ENCODE data around the gene SLC49A4. TPM values are rescaled to one million over a fixed set of nuclear protein-coding genes. Genes with fewer than 3 reads are reported as not detected.

SLC49A4 gene
- total RNA-seq, 2 donors from 2014 or later: 13.7 to 21.3 TPM

DNA sequence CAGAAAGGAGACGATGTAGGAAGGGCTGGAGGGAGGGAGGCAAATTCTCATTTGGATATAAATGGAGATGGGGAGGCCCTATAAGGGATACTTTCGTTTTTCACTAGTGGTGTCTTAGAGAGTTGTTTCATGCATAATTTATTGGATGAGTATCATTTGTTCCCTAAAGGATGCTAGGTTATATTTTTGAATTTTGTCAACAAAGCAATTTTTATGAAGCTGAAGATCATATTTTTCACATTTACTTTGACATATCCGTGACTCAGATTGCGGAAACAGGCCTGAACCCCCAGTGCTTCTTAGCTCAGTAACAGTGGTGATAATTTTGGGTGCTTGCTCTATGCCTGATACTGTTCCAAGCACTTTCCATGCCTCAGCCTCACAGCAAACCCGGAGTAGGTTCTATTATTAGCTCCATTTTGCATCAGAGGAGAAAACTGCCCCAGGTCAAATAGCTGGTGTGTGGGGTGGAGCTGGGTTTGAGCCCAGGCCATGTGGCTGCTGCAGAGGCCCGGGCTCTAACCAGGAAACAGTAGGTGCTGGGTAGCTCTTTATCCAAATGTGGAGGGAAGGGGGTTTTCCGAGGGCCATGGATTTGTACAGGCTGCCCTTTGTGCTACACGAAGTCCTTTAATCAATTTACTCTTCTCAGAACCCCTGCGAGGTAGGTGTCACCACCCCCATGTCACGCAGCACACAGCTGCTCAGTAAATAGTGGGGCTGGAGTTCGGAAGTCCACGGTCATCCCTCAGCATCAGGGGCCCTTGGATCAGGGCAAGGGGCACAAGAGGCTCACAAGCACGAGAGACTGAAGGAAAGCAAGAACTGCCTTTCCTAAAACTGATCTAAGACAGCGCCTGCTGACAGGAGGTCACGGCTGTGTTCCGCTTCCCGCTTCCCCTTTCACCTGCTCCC lies 99.1 kb downstream of the SLC49A4 start:
- TF ChIP-seq, protein P1, sequence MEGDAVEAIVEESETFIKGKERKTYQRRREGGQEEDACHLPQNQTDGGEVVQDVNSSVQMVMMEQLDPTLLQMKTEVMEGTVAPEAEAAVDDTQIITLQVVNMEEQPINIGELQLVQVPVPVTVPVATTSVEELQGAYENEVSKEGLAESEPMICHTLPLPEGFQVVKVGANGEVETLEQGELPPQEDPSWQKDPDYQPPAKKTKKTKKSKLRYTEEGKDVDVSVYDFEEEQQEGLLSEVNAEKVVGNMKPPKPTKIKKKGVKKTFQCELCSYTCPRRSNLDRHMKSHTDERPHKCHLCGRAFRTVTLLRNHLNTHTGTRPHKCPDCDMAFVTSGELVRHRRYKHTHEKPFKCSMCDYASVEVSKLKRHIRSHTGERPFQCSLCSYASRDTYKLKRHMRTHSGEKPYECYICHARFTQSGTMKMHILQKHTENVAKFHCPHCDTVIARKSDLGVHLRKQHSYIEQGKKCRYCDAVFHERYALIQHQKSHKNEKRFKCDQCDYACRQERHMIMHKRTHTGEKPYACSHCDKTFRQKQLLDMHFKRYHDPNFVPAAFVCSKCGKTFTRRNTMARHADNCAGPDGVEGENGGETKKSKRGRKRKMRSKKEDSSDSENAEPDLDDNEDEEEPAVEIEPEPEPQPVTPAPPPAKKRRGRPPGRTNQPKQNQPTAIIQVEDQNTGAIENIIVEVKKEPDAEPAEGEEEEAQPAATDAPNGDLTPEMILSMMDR (IDR thresholded peaks at IDR 0.05): no peak
- no peaks in the 10 kb centered on the region for H3K36me3 ChIP-seq
- no peak overlapping the region for H3K4me3 ChIP-seq
- no peak overlapping the region for H3K9ac ChIP-seq (ENCODE audit: low read depth in 2 of 2, low read length in 2 of 2)
- no peaks in the 10 kb centered on the region for H3K9me3 ChIP-seq
- DNase-seq: no peak
- H3K27me3 ChIP-seq: no peaks in the 10 kb centered on the region
- no peaks in the 10 kb centered on the region for H3K4me1 ChIP-seq
- H3K27ac ChIP-seq: no peak overlapping the region
- intact Hi-C loops (cut with DNase I): no loop called here

DNA sequence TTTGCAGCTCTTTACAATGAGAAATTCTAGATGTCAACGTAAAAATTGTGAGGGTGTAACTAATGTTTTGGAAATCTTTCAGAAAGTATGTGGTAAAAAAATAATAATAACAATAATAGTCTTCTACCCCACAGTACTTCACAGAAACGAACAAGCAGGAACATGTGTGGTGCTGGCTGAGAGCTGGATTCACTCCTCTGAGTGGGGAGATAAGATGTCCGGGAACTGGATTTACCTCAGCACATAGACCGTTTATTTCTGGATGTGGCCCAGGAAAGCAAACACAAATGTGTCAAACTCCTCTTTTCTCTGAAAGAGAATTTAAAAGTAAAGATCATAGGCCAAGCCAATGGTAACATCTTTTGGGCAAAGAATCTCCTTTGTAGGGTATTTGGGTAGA lies 103.4 kb downstream of the SLC49A4 start:
- Histone ChIP-seq H3K9me3 (no peaks in the 10 kb centered on the region), H3K9ac (ENCODE audit: low read depth in 2 of 2, low read length in 2 of 2) (no peak overlapping the region), H3K36me3 (no peaks in the 10 kb centered on the region), H3K4me3 (no peak overlapping the region), H3K27me3 (no peaks in the 10 kb centered on the region), H3K27ac (no peak overlapping the region), H3K4me1 (no peaks in the 10 kb centered on the region)
- TF ChIP-seq, protein P1 (IDR thresholded peaks at IDR 0.05): no peak
- intact Hi-C loops (cut with DNase I): no loop called here
- no peak for DNase-seq

DNA sequence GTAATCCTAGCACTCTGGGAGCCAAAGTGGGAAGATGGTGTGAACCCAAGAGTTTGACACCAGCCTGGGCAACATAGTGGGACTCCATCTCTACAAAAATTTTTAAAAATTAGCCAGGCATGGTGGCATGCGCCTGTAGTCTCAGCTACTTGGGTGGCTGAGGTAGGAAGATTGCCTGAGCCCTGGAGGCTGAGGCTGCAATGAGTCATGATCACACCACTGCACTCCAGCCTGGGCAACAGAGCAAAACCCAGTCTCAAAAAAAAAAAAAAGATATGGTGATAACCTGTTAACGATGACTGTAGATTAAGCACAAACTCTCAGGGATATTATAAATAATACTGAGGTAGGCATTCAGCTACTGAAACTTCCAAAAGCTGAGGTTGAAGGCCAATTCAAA lies 107.5 kb downstream of the SLC49A4 start:
- no peak overlapping the region for H3K9ac ChIP-seq (ENCODE audit: low read depth in 2 of 2, low read length in 2 of 2)
- intact Hi-C loops (cut with DNase I): no loop called here
- no peak overlapping the region for H3K4me3 ChIP-seq
- H3K4me1 ChIP-seq: no peaks in the 10 kb centered on the region
- TF ChIP-seq, protein P1 (IDR thresholded peaks at IDR 0.05): no peak
- DNase-seq: no peak
- H3K9me3 ChIP-seq: no peaks in the 10 kb centered on the region
- no peak overlapping the region for H3K27ac ChIP-seq
- H3K36me3 ChIP-seq: no peaks in the 10 kb centered on the region
- no peaks in the 10 kb centered on the region for H3K27me3 ChIP-seq

DNA sequence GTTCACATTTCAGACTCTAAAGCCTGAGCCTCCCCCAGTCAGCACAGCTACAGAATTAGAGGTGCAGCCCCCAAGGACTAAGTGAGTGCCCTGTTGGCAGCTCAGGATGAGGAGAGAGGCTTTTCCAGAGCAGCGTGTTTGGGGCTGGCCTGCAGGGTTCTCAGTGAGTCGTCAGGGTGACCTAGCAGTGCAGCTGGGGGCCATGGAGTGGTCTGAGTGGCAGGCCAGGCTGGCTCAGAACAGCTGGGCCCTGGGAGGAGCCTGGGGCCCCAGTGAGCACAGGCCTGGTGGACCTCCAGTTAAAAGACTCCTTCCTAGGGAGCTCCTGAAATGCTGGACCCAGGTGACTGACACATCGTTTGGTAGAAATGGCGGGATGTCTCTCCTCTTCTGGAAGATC lies 108.3 kb downstream of the SLC49A4 start:
- Histone ChIP-seq H3K9ac (ENCODE audit: low read depth in 2 of 2, low read length in 2 of 2) (no peak overlapping the region), H3K36me3 (no peaks in the 10 kb centered on the region), H3K9me3 (no peaks in the 10 kb centered on the region), H3K4me1 (no peaks in the 10 kb centered on the region), H3K27ac (no peak overlapping the region), H3K27me3 (no peaks in the 10 kb centered on the region), H3K4me3 (no peak overlapping the region)
- intact Hi-C loops (cut with DNase I): no loop called here
- TF ChIP-seq, protein P1 (IDR thresholded peaks at IDR 0.05): no peak
- no peak for DNase-seq

DNA sequence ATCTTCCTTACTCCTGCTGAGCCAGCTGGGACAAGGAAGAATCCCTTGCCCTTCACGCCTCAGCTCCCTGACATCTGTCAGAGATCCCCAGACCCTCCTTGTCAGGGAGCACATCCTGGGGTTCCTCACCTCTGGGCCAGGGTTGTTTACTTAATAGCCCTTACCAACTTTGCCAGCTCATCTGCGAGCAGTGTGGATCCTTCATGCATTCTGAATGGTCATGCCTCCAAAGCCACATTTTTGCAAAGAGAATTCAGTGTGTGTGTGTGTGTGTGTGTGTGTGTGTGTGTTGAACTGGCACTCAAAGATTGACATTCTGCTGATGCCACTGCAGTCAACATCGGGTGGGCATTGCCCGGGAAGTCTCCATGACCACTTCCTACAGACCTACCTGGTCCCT lies 112.6 kb downstream of the SLC49A4 start:
- intact Hi-C loops (cut with DNase I): no loop called here
- Histone ChIP-seq H3K9me3 (no peaks in the 10 kb centered on the region), H3K4me1 (no peaks in the 10 kb centered on the region), H3K9ac (ENCODE audit: low read depth in 2 of 2, low read length in 2 of 2) (no peak overlapping the region), H3K36me3 (no peaks in the 10 kb centered on the region), H3K4me3 (no peak overlapping the region), H3K27me3 (peaks cover 4% of the 10 kb centered on the region), H3K27ac (no peak overlapping the region)
- no peak for DNase-seq
- TF ChIP-seq, protein P1 (IDR thresholded peaks at IDR 0.05): no peak
